SKM-1 (cell line): Measurements from ENCODE around the gene CMKLR1.

Experiments used
- DNase-seq: peaks from one replicate; lab custom pipeline; 2025; ENCODE audit not compliant: unreplicated experiment; lab: John Stamatoyannopoulos, UW

CMKLR1 gene

DNA sequence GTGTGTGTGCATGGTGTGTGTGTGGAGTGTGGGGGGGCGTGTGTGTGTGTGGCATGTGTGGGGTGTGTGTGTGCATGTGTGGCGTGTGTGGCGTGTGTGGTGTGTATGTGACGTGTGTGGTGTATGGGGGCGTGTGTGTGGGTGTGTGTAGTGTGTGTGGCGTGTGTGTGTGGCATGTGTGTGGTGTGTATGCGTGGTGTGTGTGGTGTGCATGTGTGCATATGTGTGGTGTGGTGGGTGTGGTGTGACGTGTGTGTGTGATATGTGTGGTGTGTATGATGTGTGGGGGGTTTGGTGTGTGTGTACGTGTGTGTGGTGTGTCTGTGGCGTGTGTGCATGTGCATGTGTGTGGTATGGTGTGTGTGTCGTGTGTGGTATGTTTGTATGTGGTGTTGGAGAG, 24.1 kb upstream of the CMKLR1 start:
- DNase-seq: no peak

DNA sequence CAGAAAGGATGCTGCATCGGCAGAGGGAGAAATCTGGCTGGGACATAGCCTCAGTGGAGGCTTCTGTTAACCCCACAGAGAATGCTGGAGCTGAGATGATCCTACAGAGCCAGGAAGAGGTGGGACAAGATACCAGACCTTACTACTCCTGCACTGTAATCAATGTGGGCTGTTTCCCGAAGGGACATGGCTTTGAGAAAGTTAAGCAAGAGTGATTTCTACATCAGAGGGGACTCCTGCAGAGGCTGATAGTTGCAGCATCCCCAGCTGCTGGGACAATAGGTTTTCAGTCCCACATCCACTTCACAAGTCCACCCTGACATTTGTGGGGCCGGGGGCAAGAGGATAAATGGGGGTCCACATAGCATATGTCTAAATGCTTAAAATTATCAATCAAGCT, 22.5 kb upstream of the CMKLR1 start:
- DNase-seq: no peak

DNA sequence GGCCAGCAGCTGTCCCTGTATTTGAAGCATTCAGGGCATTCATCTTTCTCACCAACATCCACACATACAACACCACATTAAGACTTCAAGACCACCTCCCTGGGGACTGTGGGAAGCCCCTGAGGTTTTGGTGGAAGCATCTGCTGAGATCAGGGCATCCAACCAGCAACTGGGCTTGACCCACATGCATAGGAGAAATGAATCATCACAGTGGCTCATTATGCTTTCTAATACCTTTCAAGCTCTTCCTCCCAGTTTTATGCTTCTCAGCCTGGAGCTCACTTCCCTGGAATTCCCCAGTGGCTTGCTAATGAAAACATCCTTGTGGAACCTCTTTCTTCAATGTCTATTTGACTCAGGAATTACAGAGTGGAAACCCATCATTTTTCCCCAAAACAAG, 21.4 kb upstream of the CMKLR1 start:
- no peak for DNase-seq

DNA sequence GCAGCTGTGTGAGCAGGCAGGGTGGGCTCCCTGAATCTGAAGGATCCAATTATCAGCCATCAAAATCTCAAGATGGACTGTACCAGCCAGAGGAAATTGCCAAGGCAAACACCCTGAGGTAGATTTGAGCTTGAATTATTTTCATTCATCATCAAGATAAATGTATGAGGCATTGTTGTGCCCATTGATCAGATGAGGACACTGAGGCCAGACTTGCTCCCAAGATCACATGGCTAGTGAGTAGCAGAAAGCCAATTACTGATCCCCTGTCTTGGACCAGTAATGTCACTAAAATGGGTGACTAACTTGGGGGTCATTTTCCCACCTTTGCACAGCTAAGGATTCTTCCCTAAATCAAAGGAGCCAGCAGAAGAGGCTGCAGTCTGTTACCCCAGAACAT, 20.9 kb upstream of the CMKLR1 start:
- DNase-seq: no peak

DNA sequence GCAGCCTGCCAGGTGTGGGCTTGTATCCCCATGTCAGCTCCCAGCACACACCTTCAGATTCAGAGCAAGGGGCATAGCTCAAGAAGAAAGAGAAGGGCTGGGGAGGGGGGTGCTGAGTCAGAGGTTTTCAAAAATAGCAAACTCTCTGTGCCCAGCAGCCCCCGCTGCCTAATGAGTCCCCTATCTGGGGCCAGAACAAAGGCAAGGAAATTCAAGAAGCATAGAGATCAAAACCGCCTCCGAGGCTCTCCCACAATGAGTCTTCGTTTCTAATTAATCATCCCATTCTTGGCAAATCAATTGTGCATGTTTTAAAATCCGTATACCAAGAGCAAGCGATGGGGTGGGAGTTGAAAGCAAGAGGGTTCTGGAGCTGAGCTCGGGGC, 19.5 kb upstream of the CMKLR1 start:
- no peak for DNase-seq

DNA sequence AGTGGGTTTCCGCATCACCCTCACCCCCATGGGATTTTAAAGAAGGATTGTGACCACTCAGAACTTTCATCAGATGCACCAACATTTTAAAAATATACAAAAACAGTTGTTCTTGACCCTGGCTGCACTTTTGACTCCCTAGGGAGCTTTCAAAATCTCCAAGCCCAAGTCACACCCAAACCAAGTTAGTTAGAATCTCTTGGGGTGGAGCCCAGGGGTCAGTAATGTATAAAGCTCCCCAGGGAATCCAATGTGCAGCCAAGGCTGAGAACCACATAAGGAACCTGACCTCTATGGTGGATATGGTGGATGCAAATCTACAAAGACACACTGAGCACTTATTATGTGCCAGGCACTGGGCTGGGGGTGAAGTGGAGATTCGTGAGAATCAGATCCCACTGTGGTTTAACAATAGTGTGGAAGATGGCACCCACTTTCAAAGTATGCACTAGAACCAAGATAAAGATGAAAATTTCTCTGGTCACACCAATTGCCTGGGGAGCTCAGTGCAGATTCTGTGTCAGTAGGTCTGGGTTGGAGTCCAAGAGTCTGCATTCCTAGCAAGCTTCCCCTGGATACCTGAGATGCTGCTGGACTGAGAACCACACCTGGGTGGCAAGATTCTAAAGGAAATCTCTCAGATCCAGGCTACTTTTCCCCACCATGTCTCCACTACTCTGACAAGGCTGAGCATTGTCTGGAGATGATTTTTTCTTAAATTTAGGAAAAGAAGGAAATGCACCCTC, 18.9 kb upstream of the CMKLR1 start:
- DNase-seq: no peak

DNA sequence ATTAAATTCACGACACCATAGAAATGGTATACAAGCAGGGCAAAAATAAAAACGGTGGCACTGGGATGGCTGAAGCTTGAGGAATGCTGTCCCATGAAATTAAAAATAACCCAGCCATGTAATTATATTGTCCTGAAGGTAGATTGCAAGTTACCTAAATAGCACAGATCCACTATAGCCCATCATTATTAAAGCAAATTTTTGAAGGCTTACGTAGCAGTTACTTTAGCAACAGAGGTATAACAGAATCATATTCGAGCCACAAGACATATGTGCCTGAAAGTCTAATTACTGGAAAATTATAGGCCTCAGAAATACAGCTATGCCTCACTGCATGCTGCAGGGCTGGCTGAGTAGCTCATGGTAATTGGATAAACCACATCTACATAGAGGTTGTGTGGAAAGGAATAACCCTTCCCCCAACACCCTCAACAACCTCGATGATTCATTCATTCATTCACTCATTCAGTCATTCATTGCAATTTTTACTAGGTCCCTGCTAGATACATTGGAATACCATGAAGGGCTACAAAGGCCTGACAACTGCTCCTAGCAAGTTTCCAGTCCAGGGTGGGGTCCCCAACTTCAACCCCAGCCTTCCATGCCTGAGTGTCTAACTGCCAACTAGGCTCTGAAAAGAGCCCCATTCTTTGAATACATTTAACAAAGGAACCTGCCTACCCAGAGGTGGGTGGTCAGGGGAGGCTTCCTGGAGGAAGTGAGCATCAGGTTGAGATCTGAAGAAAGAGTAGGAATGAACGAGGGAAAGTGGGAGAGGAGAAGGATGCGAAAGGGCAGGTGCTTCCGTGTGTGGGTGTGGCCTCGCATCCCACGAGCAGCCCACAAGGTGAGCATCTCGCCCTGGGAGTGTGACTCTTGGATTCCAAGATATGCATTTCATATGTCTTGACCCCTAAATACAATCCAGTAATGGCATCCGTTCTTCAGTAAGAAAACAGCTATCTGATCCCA, 18.0 kb upstream of the CMKLR1 start:
- no peak for DNase-seq

DNA sequence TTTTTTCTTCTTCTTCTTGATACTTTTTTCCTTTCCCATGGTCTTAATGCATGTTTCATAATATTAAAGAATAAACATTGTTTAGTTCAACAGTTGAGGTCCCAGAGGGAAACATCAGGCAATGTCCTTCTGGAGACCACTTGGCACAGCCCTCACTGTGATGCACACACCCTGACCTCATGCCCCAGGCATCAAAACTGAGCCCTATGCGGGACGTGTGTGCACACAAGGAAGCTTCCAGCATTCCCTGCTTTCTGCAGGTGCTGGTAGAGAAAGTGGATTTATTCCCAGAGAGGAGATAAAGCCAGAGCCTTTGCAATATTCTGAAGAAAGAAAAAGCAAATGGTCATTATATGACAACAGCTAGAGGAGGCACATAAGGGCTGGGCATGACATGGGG, 16.0 kb upstream of the CMKLR1 start:
- no peak for DNase-seq

DNA sequence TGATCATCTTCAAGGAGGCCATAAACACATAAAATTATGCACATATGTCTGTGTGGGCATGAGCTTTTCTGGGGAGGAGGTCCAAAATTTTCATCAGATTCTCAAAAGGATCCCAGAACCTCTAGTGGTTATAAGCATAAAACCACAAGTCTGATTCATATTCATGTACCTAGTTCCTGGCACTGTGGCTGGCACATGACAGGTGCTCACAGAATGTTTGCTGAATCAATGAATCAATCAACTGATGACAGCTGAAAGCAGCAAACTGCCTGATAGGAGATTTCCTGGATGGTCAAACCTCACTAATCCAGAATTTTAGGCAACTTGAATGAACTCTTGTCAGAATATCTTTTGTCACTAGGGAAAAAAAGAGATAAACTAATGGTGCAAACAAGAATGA, 13.5 kb upstream of the CMKLR1 start:
- no peak for DNase-seq

DNA sequence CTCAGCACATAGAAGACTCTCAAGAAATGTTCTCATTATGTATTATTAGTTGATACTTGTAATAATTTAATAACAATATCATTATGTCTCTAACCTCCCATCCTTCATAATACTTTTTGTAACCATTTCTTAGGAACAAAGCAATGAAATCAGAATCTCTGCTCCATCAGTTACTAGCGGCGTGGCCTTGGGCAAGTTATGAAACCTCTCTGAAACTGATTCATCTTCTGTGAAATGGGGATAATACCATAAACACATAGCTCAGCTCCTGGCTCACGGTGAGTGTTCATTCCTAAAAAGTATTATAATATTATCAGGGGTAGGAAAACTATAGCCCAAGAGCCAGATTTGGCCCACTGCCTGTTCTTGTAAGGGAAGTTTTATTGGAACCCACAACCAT, 11.4 kb upstream of the CMKLR1 start:
- DNase-seq: no peak

DNA sequence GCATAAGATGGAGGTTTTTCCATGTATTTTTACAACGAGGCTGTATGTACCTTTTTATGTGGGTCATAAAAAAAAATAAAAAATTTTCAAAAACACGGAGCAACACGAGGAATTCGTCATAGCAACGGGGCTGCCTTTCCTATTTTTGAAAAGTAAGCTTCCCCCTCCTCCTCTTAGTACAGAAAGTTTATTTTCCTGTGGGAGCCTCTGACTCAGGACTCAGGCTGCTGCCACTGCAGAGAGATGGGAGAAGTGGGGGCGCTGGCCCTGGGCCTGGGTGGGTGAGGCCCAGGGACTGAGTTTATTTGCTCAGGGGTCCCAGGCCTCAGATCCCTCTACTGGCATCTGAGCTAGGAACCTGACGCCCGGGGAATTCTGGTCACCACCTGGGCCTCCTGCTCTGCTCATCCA, 10.2 kb upstream of the CMKLR1 start:
- no peak for DNase-seq

DNA sequence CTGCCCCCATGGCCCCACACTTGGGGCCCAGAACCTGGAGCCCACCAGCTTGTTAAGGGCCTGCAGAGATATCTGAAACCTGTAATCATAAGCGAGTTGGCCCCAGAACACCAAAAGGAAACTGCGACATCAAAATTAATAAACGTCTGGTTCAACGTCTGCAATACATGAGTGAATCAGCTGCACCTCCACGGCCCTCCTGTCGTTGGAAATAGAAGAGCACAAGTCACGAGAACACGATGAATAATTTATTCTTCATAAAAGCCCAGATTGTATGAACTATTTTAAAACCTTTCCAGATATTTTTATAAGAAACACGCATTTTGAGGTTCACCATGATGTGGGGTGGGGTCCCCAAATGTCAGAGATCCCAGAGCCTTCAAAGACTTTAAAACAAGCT, 9.7 kb upstream of the CMKLR1 start:
- no peak for DNase-seq

DNA sequence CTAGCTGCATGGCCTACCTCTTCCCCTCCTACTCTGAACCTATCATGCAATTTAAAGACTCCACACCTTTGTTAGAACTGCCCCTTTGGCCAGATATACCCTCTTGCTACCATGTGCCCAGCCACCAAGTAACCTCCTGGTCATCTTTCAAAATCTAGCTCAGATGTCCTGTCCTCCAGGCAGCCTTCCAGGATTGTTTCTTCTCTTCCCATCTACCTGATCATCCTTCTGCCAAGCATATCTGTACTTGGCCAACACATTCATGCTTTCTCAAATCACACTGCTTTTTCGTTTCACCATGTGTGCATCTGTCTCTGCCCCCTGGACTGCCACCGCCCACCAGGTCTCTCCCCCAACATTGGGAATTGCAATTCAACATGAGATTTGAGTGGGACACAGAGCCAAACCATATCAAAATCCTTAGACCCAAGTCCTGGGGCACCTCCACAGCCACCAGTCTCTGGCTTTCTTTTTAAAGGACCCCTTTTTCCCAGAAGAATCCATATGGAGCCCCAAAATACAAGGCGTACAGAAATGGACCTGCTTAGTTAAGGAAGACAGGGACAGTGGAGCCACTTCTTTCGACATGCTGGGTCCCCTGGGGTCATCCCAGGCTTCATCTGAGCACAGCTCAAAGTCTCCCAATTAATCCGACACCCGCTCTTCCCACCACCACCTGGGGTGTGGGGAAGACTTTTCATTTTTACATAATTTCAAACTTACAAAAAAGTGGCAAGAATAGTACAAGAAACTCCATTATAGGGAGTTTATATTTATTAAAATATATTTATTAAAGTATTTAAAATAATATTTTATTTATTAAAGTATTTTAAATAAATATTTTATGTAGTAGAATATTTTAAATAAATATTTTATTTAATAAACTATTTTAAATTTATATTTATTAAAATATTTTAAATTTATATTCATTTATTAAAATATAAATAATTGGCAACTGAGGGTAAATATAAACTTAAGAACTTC, 7.9 kb upstream of the CMKLR1 start:
- no peak for DNase-seq

DNA sequence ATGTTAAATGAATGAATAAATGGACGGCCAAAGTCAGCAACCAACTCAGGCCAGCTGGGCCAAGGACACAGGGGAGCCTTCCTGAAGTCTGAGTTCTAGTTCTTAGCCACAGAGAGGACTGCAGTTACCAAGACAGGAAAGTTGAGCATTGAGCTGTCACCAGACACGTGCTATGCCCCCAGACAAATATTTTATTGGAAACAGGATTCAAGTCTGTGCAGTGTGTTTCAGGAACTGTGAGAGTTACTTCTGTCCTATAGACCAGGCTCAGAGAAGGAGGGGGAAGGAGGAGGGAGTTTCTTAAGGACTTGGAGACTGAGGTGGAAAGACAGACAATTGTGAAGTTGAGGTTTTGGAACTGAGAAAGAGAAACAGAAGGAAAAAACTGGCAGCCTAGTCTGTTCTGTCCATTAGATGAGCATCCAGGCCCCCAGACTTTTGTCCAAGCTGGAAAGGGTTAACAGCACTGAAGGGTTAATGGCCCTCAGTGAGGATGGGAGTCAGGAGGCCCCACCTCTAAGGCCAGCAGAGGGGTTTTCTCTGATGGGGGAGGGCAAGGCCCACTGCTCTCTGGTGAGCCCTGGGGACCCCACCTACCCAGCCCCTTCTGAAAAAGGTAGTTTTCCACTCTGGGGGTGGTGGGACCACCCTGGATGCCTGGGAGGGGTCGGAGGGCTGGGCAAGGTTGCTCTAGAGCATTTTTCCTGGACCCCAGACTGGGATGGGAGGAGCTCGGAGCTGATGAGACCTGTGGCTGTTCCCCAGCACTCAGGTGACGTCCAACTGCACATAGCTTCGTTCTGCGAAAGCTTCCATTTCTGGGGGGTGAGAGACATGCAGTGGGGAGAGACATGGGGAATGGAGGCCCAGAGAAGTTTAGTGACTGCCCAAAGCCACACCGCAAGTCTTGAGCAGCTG, 6.9 kb upstream of the CMKLR1 start:
- no peak for DNase-seq

DNA sequence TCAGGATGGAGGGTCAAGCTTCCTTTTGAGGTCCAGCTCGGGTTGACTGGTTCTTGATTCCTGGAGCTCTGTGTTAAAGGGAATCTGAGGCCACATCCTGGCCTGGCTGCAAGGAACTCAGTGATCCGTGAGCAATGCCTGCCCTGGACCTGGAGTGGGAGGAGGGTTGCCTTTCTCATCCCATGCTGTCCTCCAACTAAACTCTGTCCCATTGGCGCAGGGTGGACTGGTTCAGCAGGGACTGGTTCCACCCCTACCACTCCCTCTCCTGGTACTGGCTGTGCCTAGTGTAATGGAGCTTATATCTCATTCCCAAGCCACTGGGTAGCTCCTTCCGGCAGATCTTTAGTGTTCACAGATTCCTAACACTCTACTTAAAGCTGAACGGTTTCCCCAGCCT, 3.9 kb upstream of the CMKLR1 start:
- DNase-seq: no peak

DNA sequence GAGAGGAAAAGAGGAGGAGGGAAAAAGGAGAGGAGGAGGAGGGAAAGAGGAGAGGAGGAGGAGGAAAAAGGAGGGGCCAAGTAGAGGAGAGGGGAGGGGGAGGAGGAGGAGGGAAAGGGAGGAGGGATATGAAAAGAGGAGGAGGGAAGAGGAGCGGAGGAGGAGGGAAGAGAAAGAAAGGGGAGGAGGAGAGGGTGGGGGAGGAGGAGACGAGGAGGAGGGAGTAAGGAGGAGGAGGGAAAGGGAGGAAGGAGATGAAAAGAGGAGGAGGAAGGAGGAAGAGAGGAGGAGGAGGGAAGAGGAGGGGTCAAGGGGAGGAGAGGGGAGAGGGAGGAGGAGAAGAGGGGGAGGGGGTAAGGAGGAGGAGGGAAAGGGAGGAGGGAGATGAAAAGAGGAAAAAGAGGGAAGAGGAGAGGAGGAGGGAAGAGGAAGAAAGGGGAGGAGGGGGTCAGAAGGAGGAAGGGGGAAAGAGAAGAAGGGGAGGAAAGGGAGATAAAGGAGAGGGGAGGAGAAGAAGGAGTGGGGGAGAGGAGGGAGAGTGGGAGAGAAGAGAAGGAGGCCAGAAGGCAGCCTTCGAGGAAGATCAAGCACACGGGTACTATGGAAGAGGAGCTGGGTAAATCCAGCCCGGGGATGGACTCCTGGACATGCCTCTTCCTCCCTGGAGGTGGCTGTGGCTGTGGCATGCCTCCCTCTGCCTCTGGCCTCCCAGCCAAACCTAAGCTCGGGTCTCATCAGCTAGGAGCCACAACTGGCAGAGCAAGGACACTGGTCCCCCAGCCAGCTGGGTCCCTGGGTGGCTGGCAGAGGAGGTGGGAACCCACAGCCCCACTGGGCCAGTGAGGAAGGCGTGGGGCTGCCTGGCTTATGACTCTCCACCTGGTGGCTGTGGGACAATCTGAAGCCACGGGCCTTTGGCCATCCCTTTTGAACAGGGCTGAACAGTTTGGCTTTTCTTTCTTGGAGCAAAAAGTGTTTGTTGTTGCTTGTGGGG, 3.0 kb upstream of the CMKLR1 start:
- DNase-seq: no peak

DNA sequence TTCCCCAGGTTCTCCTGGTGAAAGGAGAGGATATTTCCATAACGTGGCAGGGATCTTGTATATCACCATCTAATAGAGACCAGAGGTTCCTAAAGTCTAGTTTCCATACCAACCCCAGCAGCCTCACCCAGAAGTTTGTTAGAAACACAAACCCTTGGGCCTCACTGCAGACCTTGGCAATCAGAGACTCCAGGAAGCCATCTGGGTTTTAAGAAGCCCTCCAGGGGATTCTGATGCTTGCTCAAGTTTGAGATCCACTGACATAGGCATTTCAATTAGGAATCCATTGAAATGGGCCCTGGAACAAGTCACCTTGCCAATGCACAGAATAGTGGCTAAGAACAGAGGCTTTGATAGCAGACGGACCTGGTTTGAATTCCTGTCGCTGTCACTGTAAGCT, 2.2 kb upstream of the CMKLR1 start:
- DNase-seq: no peak

DNA sequence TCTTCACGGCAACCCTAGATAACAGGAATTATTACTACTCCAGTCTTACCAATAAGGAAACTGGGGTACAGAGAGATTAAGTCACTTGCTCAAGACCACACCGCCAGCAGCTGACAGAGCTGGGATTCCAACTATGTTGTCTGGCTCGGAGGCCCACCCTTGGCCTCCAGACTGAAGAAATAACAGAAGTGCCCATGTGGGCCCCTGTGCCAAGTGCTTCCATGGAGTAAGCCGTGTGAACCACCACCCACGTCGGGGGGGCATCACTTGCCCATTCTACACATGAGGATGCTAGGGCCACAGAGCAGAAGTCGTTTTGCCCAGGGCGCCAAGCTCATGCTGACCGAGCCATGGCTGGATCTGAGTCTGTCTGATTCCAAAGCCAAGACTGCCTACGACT, 926 bp upstream of the CMKLR1 start:
- DNase-seq: no peak
